SU-DHL-6 (cell line): ENCODE results near the gene AFF3.
A peak's percentile ranks its signal among the peaks of the same experiment; 100 is the strongest.
"Not testable (repeated sequence)": the region's sequence is repeated elsewhere in the genome, so short reads cannot be mapped to it uniquely, and the experiment has no call there.

Source experiments
- H2AFZ ChIP-seq: fragments of 200-600 bp; sonication (generic); 2 replicates; pipeline ENCODE4 v1.6.1; 2014; ENCODE audit warnings: low read depth, mild to moderate bottlenecking, moderate library complexity, mixed read lengths, antibody characterized with exemption, low read length; ENCODE audit not compliant: severe bottlenecking
- H3F3A ChIP-seq: fragments of 200-600 bp; shearing (Covaris generic); 2 replicates; pipeline ENCODE4 v1.6.0; 2016; ENCODE audit warnings: antibody characterized with exemption, mild to moderate bottlenecking; ENCODE audit not compliant: insufficient read depth
- H3K27ac ChIP-seq: fragments of 200-600 bp; sonication (generic); 2 replicates; pipeline ENCODE4 v1.5.1; 2016; ENCODE audit warnings: low read depth, mild to moderate bottlenecking, low read length, moderate library complexity, mixed read lengths
- H3K27me3 ChIP-seq: fragments of 200-600 bp; sonication (generic), shearing (Covaris generic); 2 replicates; pipeline ENCODE4 v1.6.0; 2014; ENCODE audit warnings: mild to moderate bottlenecking, low read length
- H3K36me3 ChIP-seq: fragments of 200-600 bp; sonication (generic); 2 replicates; pipeline ENCODE4 v1.6.1; 2014; ENCODE audit warnings: mild to moderate bottlenecking, low read length, mixed read lengths
- H3K4me2 ChIP-seq: fragments of 300-600, 200-600 bp; shearing (Covaris generic), sonication (generic); 2 replicates; pipeline ENCODE4 v1.6.0; 2014; ENCODE audit warnings: low read length, low read depth, mild to moderate bottlenecking; ENCODE audit not compliant: poor library complexity, severe bottlenecking
- H3K4me3 ChIP-seq: fragments of 200-600 bp; sonication (generic); 2 replicates; pipeline ENCODE4 v1.5.1; 2014; ENCODE audit warnings: antibody characterized with exemption, low read length, mild to moderate bottlenecking, mixed read lengths; ENCODE audit not compliant: insufficient read depth, poor library complexity, severe bottlenecking
- H3K79me2 ChIP-seq: fragments of 200-600 bp; sonication (generic); 2 replicates; pipeline ENCODE4 v1.6.1; 2014; ENCODE audit warnings: mild to moderate bottlenecking, low read length, moderate library complexity; ENCODE audit not compliant: insufficient read depth
- H3K9ac ChIP-seq: fragments of 200-600 bp; sonication (generic); 2 replicates; pipeline ENCODE4 v1.7.0; 2014; ENCODE audit warnings: mild to moderate bottlenecking, low read length
- H3K9me2 ChIP-seq: fragments of 200-600 bp; sonication (generic); replicated peaks from 2 replicates; pipeline ENCODE4 v1.6.1; 2014; ENCODE audit warnings: low read length; ENCODE audit not compliant: insufficient read depth
- H3K9me3 ChIP-seq: fragments of 200-600 bp; sonication (generic); 2 replicates; pipeline ENCODE4 v1.6.1; 2014; ENCODE audit warnings: low read length, mixed read lengths; ENCODE audit not compliant: insufficient read depth
- H4K20me1 ChIP-seq: fragments of 200-600 bp; sonication (generic); 2 replicates; pipeline ENCODE4 v1.6.1; 2014; ENCODE audit warnings: low read depth, mild to moderate bottlenecking, antibody characterized with exemption, low read length, moderate library complexity, mixed read lengths
- EZH2phosphoT487 ChIP-seq: fragments of 200-600 bp; sonication (generic), shearing (Covaris generic); conservative IDR thresholded peaks from 2 replicates; pipeline ENCODE4 v1.6.1; 2018; ENCODE audit warnings: mild to moderate bottlenecking, antibody characterized with exemption, low read length, moderate library complexity, mixed read lengths
- TF ChIP-seq, protein P1 (sequence below): fragments of 200-600 bp; sonication (generic); IDR thresholded peaks from one replicate; pipeline ENCODE4 v1.5.1; 2017; ENCODE audit warnings: antibody characterized with exemption, mild to moderate bottlenecking, low read length, moderate library complexity; ENCODE audit not compliant: insufficient read depth, poor library complexity, severe bottlenecking

The AFF3 gene

DNA sequence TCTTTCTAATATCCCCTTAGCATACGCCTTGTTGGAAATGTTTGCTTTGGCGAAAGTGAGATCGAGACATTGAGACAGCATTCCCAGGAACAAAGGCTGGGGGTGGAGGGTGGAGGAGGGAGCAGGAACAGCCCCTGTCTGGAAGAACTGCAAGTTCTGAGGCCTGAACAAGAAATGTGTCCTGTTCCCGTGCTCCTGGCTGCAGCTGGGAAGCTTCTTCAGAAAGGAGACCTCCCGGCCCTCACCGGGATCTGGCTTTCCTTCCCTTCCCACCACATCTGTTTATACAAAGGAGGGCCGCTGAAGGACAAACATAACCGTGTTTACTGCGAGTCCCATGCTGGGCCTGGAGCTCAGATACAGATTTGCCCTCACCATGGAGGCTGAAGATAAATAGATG lies 35.9 kb downstream of the AFF3 start:
- Histone ChIP-seq H3K9ac (no peak overlapping the region), H3K9me2 (no peaks in the 10 kb centered on the region), H3K27me3 (no peaks in the 10 kb centered on the region), H4K20me1 (0 out of 2 replicates have a peak, but pooled peaks cover 5% of the 10 kb centered on the region), H3K36me3 (no peaks in the 10 kb centered on the region), H3K4me2 (no peak overlapping the region), H2AFZ (no peak overlapping the region), H3K4me3 (no peak overlapping the region), H3K79me2 (no peaks in the 10 kb centered on the region), H3K27ac (no peak overlapping the region), H3F3A (0 out of 2 replicates have a peak, but pooled peaks cover 7% of the 10 kb centered on the region), H3K9me3 (no peaks in the 10 kb centered on the region)
- TF ChIP-seq, protein P1, sequence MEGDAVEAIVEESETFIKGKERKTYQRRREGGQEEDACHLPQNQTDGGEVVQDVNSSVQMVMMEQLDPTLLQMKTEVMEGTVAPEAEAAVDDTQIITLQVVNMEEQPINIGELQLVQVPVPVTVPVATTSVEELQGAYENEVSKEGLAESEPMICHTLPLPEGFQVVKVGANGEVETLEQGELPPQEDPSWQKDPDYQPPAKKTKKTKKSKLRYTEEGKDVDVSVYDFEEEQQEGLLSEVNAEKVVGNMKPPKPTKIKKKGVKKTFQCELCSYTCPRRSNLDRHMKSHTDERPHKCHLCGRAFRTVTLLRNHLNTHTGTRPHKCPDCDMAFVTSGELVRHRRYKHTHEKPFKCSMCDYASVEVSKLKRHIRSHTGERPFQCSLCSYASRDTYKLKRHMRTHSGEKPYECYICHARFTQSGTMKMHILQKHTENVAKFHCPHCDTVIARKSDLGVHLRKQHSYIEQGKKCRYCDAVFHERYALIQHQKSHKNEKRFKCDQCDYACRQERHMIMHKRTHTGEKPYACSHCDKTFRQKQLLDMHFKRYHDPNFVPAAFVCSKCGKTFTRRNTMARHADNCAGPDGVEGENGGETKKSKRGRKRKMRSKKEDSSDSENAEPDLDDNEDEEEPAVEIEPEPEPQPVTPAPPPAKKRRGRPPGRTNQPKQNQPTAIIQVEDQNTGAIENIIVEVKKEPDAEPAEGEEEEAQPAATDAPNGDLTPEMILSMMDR, result no peak
- no peak for TF ChIP-seq EZH2phosphoT487

DNA sequence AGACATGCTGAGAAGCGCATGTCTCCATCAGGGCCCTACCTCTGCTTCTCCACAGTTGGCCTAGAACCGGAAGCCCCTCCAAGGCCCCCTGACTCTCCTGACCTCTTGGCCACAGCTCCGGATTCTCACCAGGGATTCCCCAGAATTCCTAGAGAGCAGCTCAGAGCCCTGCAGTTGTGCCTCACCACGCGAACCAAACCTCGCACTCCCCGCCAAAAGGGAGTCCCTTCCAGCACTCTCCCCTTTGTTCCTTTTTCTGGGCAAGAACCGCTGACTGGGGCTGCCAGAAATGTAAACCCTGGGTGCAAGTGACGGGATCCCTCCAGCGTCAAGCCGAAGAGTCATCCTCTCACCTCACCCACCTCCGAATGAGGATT lies 36.7 kb downstream of the AFF3 start:
- Histone ChIP-seq H3K27me3 (no peaks in the 10 kb centered on the region), H3K9ac (no peak overlapping the region), H3K79me2 (no peaks in the 10 kb centered on the region), H4K20me1 (no peaks in the 10 kb centered on the region), H3F3A (0 out of 2 replicates have a peak, but pooled peaks cover under 1% of the 10 kb centered on the region), H3K9me2 (no peaks in the 10 kb centered on the region), H3K27ac (no peak overlapping the region), H3K4me2 (peak overlapping the region; percentile 54), H3K4me3 (no peak overlapping the region), H2AFZ (no peak overlapping the region), H3K36me3 (no peaks in the 10 kb centered on the region), H3K9me3 (no peaks in the 10 kb centered on the region)
- TF ChIP-seq, protein P1, result no peak
- no peak for TF ChIP-seq EZH2phosphoT487

DNA sequence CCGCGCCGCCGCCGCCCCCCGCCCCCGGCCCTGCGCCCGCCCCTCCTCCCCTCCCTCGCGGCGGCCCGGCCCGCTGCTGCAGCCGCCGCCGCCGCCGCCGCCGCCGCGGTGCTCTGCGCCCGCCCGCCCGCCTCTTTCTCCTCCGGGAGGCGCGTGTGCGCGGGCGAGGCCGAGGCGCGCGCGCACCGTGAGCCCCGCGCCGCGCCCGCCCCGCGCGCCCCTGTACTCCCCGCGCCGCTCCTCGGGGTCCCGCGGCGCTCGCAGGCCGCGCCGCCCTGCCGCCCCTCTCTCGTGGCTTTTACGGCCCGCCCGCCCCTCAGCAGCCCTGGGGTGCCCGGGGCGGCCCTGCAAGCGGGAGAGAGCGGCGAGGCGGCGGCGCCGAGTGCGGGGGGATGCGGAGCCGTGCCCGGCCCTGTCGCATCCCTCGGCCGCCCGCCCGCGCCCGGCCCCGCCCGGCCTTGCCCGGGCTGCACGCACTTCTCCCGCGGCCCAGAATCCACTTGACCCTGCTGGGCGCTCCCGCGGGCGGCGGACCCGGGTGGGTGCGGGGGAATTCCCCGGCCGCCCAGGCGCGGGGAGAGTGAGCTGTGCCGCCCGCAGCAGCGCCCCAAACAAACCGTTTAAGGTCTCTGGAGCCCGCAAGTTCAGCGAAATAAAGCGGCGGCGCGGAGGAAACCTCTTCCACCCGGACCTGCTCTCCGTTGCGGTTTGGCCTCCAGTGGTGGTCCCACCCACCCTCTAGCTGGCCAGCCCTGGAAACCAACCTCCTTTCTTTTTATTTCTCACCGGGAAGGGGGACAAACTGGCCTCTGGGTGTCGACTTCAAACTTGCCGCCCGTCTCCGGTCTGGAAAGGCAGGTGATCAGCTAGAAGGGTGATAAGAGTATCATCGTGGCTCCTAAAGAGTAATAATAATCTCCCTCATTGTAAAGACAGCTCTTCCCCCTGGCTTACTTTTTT lies 37.4 kb downstream of the AFF3 start:
- Histone ChIP-seq H3K9me2 (no peaks in the 10 kb centered on the region), H3K9me3 (no peaks in the 10 kb centered on the region), H3K4me2 (peak overlapping the region; percentile 54), H3K79me2 (no peaks in the 10 kb centered on the region), H3K9ac (peak overlapping the region; percentile 7; the same call in 1 of the 2 replicates), H2AFZ (no peak overlapping the region), H4K20me1 (no peaks in the 10 kb centered on the region), H3K36me3 (no peaks in the 10 kb centered on the region), H3K27me3 (no peaks in the 10 kb centered on the region), H3K4me3 (peak overlapping the region; percentile 37), H3F3A (no peaks in the 10 kb centered on the region), H3K27ac (no peak overlapping the region)
- TF ChIP-seq, protein P1, result no peak
- TF ChIP-seq EZH2phosphoT487, result no peak

DNA sequence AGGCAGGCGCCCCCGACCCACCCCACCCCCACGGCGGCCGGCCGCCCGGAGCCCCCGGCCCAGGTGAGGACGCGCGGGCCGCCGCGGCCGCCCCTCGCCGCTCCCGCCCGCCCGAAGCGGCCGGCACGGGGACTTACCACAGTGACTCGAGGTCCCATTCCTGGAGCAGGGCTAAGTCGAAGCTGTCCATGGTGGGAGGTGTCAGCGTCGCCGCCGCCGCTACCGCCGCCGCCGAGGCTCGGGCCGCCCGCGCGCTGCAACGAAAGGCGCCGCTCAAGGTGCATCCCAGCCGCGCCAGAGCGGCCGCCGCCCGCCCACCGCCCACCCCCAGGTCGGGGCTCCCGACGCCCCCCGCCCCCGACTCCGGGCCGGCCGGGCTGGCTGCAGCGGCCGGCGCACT lies 38.1 kb downstream of the AFF3 start:
- not testable (repeated sequence) for H3K27ac ChIP-seq, H3K27me3 ChIP-seq, H3K4me3 ChIP-seq, H4K20me1 ChIP-seq, H3K79me2 ChIP-seq, H3K4me2 ChIP-seq, H3K9me2 ChIP-seq, H3K9ac ChIP-seq, H2AFZ ChIP-seq, H3F3A ChIP-seq, H3K36me3 ChIP-seq, H3K9me3 ChIP-seq

DNA sequence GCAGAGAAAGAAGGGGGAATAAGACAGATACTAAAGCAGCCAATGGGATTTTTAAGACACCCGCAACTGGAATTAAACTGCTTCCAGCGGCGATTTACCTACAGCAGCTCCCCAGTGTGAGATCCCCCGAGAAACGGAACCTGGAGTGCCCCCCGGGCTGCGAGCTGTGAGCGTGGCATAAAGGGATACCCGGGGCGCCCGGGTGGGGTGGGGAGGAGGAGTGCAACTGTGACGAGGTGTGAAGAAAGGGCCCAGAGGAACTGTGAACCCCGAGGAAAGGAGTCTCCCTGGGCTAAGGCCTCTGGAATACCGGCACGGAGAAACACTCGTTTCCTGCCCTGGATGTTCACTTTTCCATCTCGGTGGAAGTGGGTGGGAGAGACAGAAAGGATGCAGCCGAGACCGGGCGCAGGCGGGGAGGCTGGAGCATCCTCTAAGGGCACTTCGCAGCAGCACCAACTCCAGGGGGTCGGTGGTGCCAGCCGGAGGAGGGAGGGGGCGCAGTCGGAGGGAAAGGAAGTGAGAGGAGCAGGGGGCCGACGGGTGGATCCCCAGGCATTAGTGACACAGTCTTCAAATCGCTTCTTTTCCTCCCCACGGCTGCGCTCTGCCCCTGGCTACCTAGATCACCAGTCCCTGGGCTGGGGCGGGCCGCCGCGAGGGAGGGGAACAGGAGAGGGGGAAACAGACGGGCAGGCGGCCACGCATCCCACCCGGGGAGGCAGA lies 38.7 kb downstream of the AFF3 start:
- not testable (repeated sequence) for H3K4me2 ChIP-seq, H3K9me3 ChIP-seq, H3F3A ChIP-seq, H3K4me3 ChIP-seq, H3K9me2 ChIP-seq, H3K79me2 ChIP-seq, H3K9ac ChIP-seq, H3K36me3 ChIP-seq, H3K27me3 ChIP-seq, H4K20me1 ChIP-seq, H2AFZ ChIP-seq, H3K27ac ChIP-seq
